T47D (cell line): Measurements from ENCODE around the gene TRIM50.
A peak's percentile ranks its signal among the peaks of the same experiment; 100 is the strongest.
"Not testable (repeated sequence)": the region's sequence is repeated elsewhere in the genome, so short reads cannot be mapped to it uniquely, and the experiment has no call there.

Source experiments
- DNase-seq, 2 experiments: peaks; one replicate each; pipeline versions ENCODE4 v3.0.0 to v3.0.0-alpha.2; 2011 to 2012; ENCODE audit warnings: low read depth in 1 of 2, low spot score in 1 of 2
- JUND ChIP-seq: IDR thresholded peaks from 2 replicates; pipeline ENCODE4 v1.6.1; 2012; ENCODE audit warnings: low read depth
- in situ Hi-C: cut with HindIII; loops from 2 replicates; pipeline ENCODE4 v1.10.0; 2016; ENCODE audit warnings: low sequenced_read_pairs, low pct_unique_long_range_greater_than_20kb

Gene TRIM50

DNA sequence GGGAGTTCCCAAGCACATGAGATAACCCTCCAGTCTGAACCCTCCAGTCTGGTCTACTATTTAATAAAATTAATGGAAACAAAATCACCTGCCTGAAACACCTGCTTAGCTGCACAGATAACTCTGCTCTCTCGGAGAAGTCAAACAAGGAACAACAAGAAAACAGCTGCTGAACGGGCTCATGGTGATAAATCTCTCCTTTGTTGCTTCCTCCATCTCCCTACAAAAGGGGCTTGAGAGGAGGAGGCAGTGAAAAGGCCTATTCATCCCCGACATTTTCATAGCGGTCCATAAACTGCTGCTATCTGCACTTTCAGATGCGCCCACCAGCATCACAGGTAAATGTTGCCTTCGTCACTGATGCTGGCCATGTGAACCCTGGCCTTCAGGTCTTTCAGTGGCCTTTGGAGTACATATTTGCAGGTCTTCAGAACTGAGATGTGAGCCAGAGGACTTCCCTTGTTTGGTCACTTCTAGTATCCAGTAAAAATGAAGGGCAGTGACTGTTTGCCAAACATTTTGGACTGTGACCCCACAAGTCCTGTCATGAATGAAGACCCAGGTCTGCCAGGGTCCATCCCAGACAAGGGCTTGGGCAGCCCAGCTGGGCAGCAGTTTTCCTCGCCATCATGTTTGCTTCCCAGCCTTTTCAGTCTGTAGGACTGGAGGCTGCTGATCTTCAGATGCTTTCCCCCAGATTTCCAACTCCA is 15.9 kb upstream of the TRIM50 start:
- DNase-seq: no peak
- in situ Hi-C loops: no loop called here
- TF ChIP-seq JUND: no peak

DNA sequence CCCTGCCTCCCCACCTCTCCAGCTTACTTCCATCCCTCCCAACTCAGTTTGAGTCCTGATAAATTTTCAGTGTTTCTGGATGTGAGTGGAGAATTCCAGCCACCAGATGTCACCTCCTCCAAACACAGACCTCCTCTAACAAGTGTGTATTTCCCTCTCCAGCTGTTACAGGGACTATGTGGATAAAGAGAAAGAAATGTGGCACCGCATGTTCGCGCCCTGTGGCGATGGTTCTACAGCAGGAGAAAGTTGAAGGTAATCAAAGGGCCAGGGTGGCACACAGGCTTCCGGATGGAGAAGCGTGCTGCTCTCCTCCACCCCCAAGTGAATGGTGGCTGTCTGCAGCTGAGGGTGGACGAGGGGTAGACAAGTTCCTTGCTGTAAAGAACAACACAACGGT is 14.8 kb upstream of the TRIM50 start:
- in situ Hi-C loops: no loop called here
- no peak for TF ChIP-seq JUND

GRCh38 chr7:73341877-73342276 is 14.0 kb upstream of the TRIM50 start:
- no peak for TF ChIP-seq JUND
- DNase-seq: no peak
- in situ Hi-C loops: no loop called here

More for the DNA sequence above, 14.8 kb upstream of the TRIM50 start:
- DNase-seq: peak; percentile 81 to 85

- in situ Hi-C loops: no loop called here
- no peak for DNase-seq
Measured at GRCh38 chr7:73340514-73340913, 12.6 kb upstream of the TRIM50 start.

GRCh38 chr7:73338321-73338720 is 10.4 kb upstream of the TRIM50 start:
- DNase-seq: no peak

More at GRCh38 chr7:73340514-73340913, 12.6 kb upstream of the TRIM50 start:
- TF ChIP-seq JUND: no peak

DNA sequence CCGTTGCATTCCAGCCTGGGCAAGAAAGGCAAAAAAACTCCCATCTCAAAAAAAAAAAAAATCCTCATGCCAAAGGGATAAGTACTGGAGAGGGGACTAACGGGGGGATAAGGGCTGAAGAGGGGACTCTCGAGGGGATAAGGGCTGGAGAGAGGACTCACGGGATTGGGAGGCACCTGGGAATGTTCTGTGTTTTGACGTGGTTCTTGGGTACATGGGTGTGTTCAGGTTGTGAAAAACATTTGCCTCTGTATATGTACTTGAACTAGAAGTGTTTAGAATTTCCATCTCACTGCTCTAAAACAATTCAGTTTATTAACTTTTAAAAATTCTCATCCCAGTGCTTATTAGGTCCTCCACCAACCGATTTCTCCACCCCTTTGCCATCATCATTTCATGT is 4.6 kb upstream of the TRIM50 start:
- DNase-seq: no peak
- TF ChIP-seq JUND: no peak
- in situ Hi-C loops: no loop called here

More at GRCh38 chr7:73338321-73338720, 10.4 kb upstream of the TRIM50 start:
- TF ChIP-seq JUND: no peak
- in situ Hi-C loops: no loop called here

DNA sequence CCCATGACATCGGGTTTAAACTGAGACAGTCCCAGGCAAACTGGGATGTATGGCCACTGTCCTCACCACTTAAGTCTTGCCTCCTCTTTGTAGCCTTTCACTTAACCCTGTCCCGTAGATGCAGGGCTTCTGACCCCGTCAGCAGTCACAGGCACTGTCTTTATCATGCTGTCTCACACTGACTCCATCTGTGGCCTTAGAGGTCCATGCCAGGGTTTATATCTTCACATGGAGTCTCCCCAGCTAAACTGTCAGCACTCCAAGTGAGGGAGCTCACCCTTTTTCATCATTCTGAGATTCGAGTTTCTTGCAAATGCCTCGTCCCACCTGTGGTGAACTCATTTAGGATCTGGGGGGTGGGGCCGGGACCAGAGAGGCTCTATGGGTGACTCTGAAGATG is 2.9 kb upstream of the TRIM50 start:
- TF ChIP-seq JUND: no peak
- no peak for DNase-seq
- in situ Hi-C loops: no loop called here

- TF ChIP-seq JUND: no peak
- DNase-seq: no peak
- in situ Hi-C loops: no loop called here
Measured at GRCh38 chr7:73329861-73330581, 2.1 kb upstream of the TRIM50 start.

DNA sequence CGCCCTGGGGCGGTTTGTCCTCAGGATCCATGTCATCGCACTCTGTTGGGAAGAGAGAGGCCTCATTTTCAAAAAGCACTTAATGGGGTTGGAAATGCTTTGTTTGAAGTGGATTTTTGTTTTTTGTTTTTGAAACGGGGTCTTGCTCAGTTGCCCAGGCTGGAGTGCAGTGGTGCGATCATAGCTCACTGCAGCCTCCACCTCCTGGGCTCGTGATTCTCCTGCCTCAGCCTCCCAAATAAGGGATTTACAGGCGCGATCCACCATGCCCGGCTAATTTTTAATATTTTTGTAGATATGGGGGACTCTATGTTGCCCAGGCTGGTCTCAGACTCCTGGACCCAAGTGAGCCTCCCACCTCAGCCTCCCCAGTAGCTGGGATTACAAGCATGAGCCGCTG is 814 bp upstream of the TRIM50 start:
- in situ Hi-C loops: no loop called here
- no peak for DNase-seq
- TF ChIP-seq JUND: no peak

GRCh38 chr7:73327449-73327848 is 433 bp downstream of the TRIM50 start:
- in situ Hi-C loops, DNase-seq: not testable (repeated sequence)

DNA sequence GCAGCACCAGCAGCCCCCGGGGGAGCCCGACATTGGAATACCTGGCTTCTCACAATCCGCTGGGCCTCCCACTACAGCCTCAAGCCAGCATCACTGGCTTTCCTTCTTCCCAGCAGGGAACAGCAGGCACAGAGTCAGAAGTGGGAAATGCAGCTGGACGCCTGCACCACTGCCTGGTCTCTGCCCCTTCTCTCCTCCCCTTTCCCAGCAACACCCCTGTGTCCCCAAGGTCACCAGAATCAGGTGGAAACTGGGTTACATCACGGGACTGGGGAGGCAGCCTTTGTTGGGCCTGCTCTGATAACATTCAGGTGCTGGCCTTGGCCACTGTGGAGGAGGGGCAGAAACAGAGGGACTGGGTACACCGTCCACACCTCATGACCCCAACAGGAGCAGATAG is 2.5 kb downstream of the TRIM50 start:
- DNase-seq, in situ Hi-C loops: not testable (repeated sequence)

DNA sequence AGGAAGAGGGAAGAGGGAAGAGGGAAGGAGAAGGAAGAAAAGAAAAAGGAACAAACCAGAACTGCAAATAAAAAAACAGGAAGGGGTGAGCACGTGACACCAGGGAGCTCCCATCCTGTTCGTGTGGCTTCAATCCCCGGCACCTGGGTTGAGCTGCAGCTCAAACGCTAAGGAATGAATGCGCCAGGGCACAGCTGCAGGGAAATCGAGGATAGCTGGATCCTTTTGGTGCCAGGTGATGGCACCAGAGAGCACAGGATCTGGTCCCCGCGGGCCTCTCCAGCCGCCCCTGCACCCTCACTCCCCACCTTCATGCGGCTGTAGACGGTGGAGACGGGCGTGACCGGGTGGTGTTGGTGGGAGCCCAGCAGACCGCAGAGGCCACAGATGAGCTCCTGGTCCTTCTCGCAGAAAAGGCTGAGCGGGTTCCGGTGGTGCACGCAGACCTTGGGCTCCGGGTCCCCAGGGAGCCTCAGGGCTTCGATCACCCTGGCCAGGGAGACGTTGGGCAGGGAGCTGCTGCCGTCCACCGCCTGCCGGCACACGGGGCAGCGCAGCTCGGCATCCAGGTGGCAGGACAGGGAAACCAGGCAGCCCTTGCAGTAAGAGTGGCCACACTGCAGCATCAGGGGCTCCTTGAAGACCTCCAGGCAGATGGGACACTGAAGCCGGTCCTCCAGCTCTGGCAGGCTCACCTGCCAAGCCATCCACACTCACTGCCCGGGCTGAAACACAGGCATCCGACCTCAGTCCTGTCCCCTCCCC is 3.6 kb downstream of the TRIM50 start:
- in situ Hi-C loops: not testable (repeated sequence)
- DNase-seq: peak; percentile 82 to 96

- DNase-seq, in situ Hi-C loops: not testable (repeated sequence)
Measured at GRCh38 chr7:73323434-73324080, 4.3 kb downstream of the TRIM50 start.

GRCh38 chr7:73320009-73320408 is 7.9 kb downstream of the TRIM50 start:
- DNase-seq, in situ Hi-C loops: not testable (repeated sequence)

GRCh38 chr7:73319541-73319940 is 8.3 kb downstream of the TRIM50 start:
- in situ Hi-C loops, DNase-seq: not testable (repeated sequence)

DNA sequence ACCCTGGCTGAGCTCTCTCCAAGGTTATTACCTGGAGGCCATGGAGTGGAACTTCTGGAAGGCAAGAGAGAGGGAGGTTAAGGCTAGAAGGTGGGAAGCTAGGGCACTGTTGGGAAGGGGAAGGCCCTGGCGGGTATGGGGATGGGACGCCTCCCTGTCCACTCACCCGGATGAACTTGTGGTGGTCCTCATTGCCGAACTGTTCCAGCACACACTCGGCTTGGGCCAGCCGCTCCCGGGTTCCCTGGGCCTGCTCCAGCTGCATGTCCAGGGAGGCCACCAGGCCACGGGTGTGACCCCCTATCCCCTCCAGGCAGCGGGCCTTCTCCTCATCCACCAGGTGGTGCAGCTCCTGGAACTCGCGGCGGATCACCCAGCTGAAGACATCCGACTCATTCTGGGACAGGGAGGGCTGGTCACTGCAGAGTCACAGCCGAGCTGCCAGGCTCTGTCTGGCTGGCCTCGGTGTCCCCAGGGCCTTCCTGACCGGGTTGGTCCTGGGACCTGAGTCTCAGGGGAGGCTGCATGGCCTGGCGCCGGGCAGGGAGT is 9.2 kb downstream of the TRIM50 start:
- in situ Hi-C loops, DNase-seq: not testable (repeated sequence)
